Osteoblast (primary cell): ENCODE measurements around the gene SLMAP. TPM values are rescaled to one million over a fixed set of nuclear protein-coding genes. Genes with fewer than 3 reads are reported as not detected.

Source experiments
- DNase-seq: peaks from one replicate; pipeline ENCODE4 v3.0.0; 2011; ENCODE audit warnings: low spot score, mixed read lengths; ENCODE audit not compliant: insufficient read length; ENCODE audit errors: missing footprints
- H2AFZ ChIP-seq: 2 replicates; pipeline ENCODE4 v1.6.0; 2011; ENCODE audit warnings: mild to moderate bottlenecking, low read length
- H3K27ac ChIP-seq: 2 replicates; pipeline ENCODE4 v1.5.1; 2011; ENCODE audit warnings: mild to moderate bottlenecking, low read depth, low read length, moderate library complexity
- H3K27me3 ChIP-seq: 2 replicates; pipeline ENCODE4 v1.6.0; 2012; ENCODE audit warnings: mild to moderate bottlenecking, control low read depth, inconsistent platforms, low read length, moderate library complexity; ENCODE audit not compliant: insufficient read depth
- H3K36me3 ChIP-seq: 2 replicates; pipeline ENCODE4 v1.5.1; 2011; ENCODE audit warnings: mild to moderate bottlenecking, low read length, control low read depth, moderate library complexity; ENCODE audit not compliant: insufficient read depth
- H3K4me1 ChIP-seq: 2 replicates; pipeline ENCODE4 v1.5.1; 2011; ENCODE audit warnings: mild to moderate bottlenecking, low read length, control low read depth, moderate library complexity; ENCODE audit not compliant: insufficient read depth
- H3K4me2 ChIP-seq: 2 replicates; pipeline ENCODE4 v1.6.0; 2011; ENCODE audit warnings: mild to moderate bottlenecking, low read length; ENCODE audit not compliant: insufficient read depth
- H3K4me3 ChIP-seq: fragments of 200-600 bp; sonication (generic); 3 replicates; pipeline ENCODE4 v1.5.1; 2012; ENCODE audit warnings: mild to moderate bottlenecking, low read length, inconsistent platforms; ENCODE audit not compliant: insufficient read depth
- H3K79me2 ChIP-seq: 2 replicates; pipeline ENCODE4 v1.6.0; 2012; ENCODE audit warnings: mild to moderate bottlenecking, low read length, control low read depth, inconsistent platforms; ENCODE audit not compliant: insufficient read depth
- H3K9me3 ChIP-seq: 2 replicates; pipeline ENCODE4 v1.5.1; 2011; ENCODE audit warnings: low read depth, low read length, control low read depth
- H4K20me1 ChIP-seq: 2 replicates; pipeline ENCODE4 v1.6.0; 2012; ENCODE audit warnings: mild to moderate bottlenecking, low read length, control low read depth; ENCODE audit not compliant: insufficient read depth
- CTCF ChIP-seq: IDR thresholded peaks from 2 replicates; pipeline ENCODE4 v1.5.1; 2011; ENCODE audit warnings: mild to moderate bottlenecking, low read depth, low read length, moderate library complexity; ENCODE audit errors: extremely low read depth
- total RNA-seq: library from RNA; depleted of rRNA; stranded (reverse); fragments of >200 nt; gene quantifications from 2 replicates; pipeline ENCODE4 v1.2.3, GENCODE V29; 2012

SLMAP gene
- total RNA-seq, 1 donor = 50.7 TPM

GRCh38 chr3:57855281-57855680 lies 99.2 kb downstream of the SLMAP start:
- H3K9me3 ChIP-seq = no peaks in the 10 kb centered on the region
- no peaks in the 10 kb centered on the region for H3K79me2 ChIP-seq
- TF ChIP-seq CTCF = no peak
- no peak overlapping the region for H3K4me2 ChIP-seq
- H3K4me3 ChIP-seq = no peak overlapping the region
- peaks cover 3% of the 10 kb centered on the region for H4K20me1 ChIP-seq
- no peaks in the 10 kb centered on the region for H3K27me3 ChIP-seq
- H3K27ac ChIP-seq = no peak overlapping the region
- DNase-seq = no peak
- H3K36me3 ChIP-seq = peaks cover 12% of the 10 kb centered on the region
- no peaks in the 10 kb centered on the region for H3K4me1 ChIP-seq
- H2AFZ ChIP-seq = no peak overlapping the region

GRCh38 chr3:57855943-57856342 lies 99.8 kb downstream of the SLMAP start:
- Histone ChIP-seq H3K4me1 (no peaks in the 10 kb centered on the region), H3K4me3 (no peak overlapping the region), H3K9me3 (no peaks in the 10 kb centered on the region), H4K20me1 (peaks cover 3% of the 10 kb centered on the region), H3K4me2 (no peak overlapping the region), H3K27ac (no peak overlapping the region), H3K27me3 (no peaks in the 10 kb centered on the region), H3K79me2 (no peaks in the 10 kb centered on the region), H2AFZ (no peak overlapping the region), H3K36me3 (peaks cover 11% of the 10 kb centered on the region)
- TF ChIP-seq CTCF = no peak
- DNase-seq = no peak

- no peak for TF ChIP-seq CTCF
- DNase-seq = no peak
- Histone ChIP-seq H3K4me1 (no peaks in the 10 kb centered on the region), H3K4me2 (no peak overlapping the region), H3K36me3 (peaks cover 17% of the 10 kb centered on the region), H3K4me3 (no peak overlapping the region), H3K27ac (no peak overlapping the region), H2AFZ (no peak overlapping the region), H3K9me3 (no peaks in the 10 kb centered on the region), H4K20me1 (peaks cover 3% of the 10 kb centered on the region), H3K79me2 (no peaks in the 10 kb centered on the region), H3K27me3 (no peaks in the 10 kb centered on the region)
Observed at GRCh38 chr3:57856675-57857074, 100.6 kb downstream of the SLMAP start.

- H3K27me3 ChIP-seq = no peaks in the 10 kb centered on the region
- no peak for TF ChIP-seq CTCF
- H3K9me3 ChIP-seq = no peaks in the 10 kb centered on the region
Observed at GRCh38 chr3:57862894-57863293, 106.8 kb downstream of the SLMAP start.

More at GRCh38 chr3:57862894-57863293, 106.8 kb downstream of the SLMAP start:
- Histone ChIP-seq H3K4me1 (no peaks in the 10 kb centered on the region), H3K79me2 (no peaks in the 10 kb centered on the region), H4K20me1 (no peaks in the 10 kb centered on the region), H3K4me3 (no peak overlapping the region), H3K36me3 (peaks cover 36% of the 10 kb centered on the region), H3K4me2 (no peak overlapping the region), H3K27ac (no peak overlapping the region), H2AFZ (no peak overlapping the region)
- no peak for DNase-seq
